Left ventricle myocardium inferior (tissue), 1 donor: ENCODE data around the gene ACBD4. TPM values are rescaled to one million over a fixed set of nuclear protein-coding genes. Genes with fewer than 3 reads are reported as not detected.

Experiments
- DNase-seq: peaks from one replicate; pipeline ENCODE4 v3.0.0-alpha.2; 2020
- H3K27ac ChIP-seq: fragments of 200-600 bp; replicated peaks from 2 replicates; pipeline ENCODE4 v1.8.0; 2021
- H3K27me3 ChIP-seq: fragments of 200-600 bp; 2 replicates; pipeline ENCODE4 v1.8.0; 2021; ENCODE audit warnings: low read depth
- H3K36me3 ChIP-seq: fragments of 200-600 bp; 2 replicates; pipeline ENCODE4 v1.8.0; 2021
- H3K4me1 ChIP-seq: fragments of 200-600 bp; 2 replicates; pipeline ENCODE4 v1.8.0; 2021
- H3K4me3 ChIP-seq: fragments of 200-600 bp; 2 replicates; pipeline ENCODE4 v1.8.0; 2021; ENCODE audit warnings: mild to moderate bottlenecking, moderate library complexity
- H3K9me3 ChIP-seq: fragments of 200-600 bp; replicated peaks from 2 replicates; pipeline ENCODE4 v1.8.0; 2021
- intact Hi-C: fragments of 100-400 bp; cut with micrococcal nuclease; formaldehyde crosslinking; loops from one replicate; pipeline ENCODE4 v1.11.0; 2022
- total RNA-seq: library from RNA; stranded (reverse); fragmentation: NEBNext Ultra II Directional; extraction: Animal tissue kit (Norgen Biotek cat#: 25700); gene quantifications from one replicate; pipeline ENCODE4 v1.2.1, GENCODE V29; 2021
- TF ChIP-seq, protein P1 (sequence below): fragments of 200-600 bp; IDR thresholded peaks from 2 replicates; pipeline ENCODE4 v1.8.0; 2021; ENCODE audit warnings: antibody characterized with exemption, mild to moderate bottlenecking, borderline replicate concordance
- donor health status: DM: no; HTN: yes; CAD: no; lungs with severe emphysema.

The ACBD4 gene
- total RNA-seq, 1 donor from 2014 or later = 6.4 TPM

DNA sequence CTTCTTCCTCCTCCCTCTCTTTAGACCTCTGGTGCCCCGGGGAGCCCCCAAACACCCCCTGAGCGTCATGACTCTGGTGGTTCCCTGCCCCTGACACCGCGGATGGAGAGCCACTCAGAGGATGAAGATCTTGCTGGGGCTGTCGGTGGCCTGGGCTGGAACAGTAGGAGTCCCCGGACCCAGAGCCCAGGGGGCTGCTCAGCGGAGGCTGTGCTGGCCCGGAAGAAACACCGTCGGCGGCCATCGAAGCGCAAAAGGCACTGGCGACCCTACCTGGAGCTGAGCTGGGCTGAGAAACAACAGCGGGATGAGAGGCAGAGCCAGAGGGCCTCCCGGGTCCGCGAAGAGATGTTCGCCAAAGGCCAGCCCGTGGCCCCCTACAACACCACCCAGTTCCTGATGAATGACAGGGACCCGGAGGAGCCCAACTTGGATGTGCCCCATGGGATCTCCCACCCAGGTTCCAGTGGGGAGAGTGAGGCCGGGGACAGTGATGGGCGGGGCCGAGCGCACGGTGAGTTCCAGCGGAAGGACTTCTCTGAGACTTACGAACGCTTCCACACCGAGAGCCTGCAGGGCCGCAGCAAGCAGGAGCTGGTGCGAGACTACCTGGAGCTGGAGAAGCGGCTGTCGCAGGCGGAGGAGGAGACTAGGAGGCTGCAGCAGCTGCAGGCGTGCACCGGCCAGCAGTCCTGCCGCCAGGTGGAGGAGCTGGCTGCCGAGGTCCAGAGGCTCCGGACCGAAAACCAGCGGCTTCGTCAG is 33.7 kb downstream of the ACBD4 start:
- no peaks in the 10 kb centered on the region for H3K36me3 ChIP-seq
- peaks cover 34% of the 10 kb centered on the region for H3K4me1 ChIP-seq
- TF ChIP-seq, protein P1, sequence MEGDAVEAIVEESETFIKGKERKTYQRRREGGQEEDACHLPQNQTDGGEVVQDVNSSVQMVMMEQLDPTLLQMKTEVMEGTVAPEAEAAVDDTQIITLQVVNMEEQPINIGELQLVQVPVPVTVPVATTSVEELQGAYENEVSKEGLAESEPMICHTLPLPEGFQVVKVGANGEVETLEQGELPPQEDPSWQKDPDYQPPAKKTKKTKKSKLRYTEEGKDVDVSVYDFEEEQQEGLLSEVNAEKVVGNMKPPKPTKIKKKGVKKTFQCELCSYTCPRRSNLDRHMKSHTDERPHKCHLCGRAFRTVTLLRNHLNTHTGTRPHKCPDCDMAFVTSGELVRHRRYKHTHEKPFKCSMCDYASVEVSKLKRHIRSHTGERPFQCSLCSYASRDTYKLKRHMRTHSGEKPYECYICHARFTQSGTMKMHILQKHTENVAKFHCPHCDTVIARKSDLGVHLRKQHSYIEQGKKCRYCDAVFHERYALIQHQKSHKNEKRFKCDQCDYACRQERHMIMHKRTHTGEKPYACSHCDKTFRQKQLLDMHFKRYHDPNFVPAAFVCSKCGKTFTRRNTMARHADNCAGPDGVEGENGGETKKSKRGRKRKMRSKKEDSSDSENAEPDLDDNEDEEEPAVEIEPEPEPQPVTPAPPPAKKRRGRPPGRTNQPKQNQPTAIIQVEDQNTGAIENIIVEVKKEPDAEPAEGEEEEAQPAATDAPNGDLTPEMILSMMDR = no peak
- no peak for DNase-seq
- intact Hi-C loops = no loop called here
- H3K27ac ChIP-seq = no peak overlapping the region
- no peaks in the 10 kb centered on the region for H3K27me3 ChIP-seq
- H3K9me3 ChIP-seq = no peaks in the 10 kb centered on the region
- no peak overlapping the region for H3K4me3 ChIP-seq

DNA sequence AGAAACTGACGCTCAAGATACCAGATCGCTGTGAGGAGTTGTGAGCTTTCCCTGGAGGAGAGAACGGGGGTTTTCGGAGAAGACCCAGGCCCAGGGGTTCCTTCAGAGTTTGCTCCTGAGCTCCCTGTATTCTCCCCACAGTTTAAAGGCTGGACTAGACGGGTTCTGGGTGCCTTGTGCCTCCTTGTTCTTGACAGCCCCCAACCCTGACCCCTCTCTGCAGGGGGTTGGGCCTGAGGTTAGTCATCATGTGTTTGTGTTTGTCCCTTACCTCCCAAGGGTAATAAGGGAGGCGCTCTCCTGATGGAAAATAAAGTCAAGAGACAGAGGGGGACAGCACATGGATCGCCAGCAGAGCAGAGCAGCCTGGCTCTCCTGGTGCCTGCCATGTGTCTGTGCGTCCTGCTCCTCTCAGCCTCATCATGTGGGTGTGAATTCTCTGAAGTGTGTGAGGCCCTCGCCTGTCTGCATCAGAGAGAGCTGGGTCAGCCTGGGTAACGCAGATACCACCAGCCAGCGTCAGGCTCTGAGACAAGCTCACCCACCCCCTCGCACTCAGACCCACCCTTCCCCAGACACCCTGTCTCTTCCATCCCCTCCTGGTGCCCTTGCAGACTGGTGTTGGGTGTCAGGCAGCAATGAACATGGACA is 34.9 kb downstream of the ACBD4 start:
- H3K27ac ChIP-seq = peak overlapping the region; percentile 84
- no peaks in the 10 kb centered on the region for H3K9me3 ChIP-seq
- TF ChIP-seq, protein P1 = no peak
- no peaks in the 10 kb centered on the region for H3K27me3 ChIP-seq
- H3K4me3 ChIP-seq = no peak overlapping the region
- DNase-seq = no peak
- peaks cover 34% of the 10 kb centered on the region for H3K4me1 ChIP-seq
- H3K36me3 ChIP-seq = no peaks in the 10 kb centered on the region
- intact Hi-C loops = no loop called here

DNA sequence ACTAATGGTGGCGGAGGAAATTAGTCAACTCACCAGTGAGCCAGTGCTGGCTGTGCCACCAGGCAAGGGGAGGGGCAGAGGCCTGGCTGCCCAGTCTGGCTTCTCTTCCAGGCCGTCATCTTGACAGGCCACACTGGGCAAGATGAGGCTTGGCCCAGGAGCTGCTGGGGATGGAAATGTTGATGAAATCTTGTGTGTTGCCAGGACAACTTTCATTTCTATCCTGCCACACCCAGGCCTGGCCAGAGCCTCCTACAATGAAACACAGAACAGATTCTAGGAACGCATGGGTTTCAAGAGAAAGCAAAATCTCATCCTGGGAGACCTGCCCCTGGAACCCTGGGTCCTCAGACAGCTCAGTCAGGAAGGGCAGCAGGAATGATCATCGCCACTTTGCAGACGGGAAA is 35.4 kb downstream of the ACBD4 start:
- H3K36me3 ChIP-seq = no peaks in the 10 kb centered on the region
- DNase-seq = peak; percentile 54
- intact Hi-C loops = no loop called here
- peak overlapping the region; percentile 56 for H3K4me3 ChIP-seq
- no peaks in the 10 kb centered on the region for H3K9me3 ChIP-seq
- peak overlapping the region; percentile 84 for H3K27ac ChIP-seq
- H3K4me1 ChIP-seq = peaks cover 34% of the 10 kb centered on the region
- H3K27me3 ChIP-seq = no peaks in the 10 kb centered on the region
- TF ChIP-seq, protein P1 = no peak

DNA sequence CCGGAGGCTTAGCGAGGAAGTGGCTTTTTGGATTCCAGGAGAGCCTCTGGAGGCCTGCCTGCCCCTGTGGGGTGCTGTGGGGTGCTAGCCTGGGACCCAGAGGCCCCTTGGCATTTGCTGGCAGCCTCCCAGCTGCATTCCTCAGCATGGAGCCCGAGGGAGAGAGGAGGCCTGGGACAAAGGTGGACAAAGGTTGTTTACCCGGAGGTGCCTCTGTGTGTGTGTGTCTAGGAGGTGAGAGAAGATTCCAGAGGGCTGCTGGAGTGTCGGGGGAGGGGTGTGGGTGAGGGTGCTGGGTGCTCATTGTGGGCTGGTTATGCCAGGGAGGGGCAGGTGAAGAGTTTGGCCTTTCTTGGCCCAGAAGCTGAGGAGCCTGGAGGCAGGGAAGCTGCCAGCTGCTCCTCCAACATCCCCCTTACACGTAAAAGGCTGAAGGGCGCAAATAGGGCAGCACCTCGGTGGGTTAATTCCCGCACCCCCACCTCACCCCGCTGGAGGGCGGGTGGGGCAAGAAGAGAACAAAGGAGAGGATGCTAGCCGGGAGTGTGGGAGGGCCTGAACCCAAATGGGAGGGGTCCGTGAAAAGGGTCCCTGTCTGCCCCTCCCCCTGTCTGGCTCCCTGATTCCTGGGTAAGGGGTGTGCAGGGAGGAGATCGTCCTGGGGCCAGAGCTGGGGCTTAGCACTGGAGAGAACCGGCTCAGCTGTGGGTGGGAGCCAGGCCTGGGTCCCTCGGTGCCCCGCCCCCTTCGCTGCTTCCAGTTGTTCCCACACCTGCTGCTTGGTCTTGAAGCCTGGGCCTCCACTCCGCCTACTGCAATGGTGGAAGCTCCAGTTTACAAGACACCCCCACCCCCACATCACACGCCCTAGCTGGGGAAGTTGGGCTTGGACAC is 36.1 kb downstream of the ACBD4 start:
- no peaks in the 10 kb centered on the region for H3K36me3 ChIP-seq
- H3K9me3 ChIP-seq = no peaks in the 10 kb centered on the region
- H3K4me1 ChIP-seq = peaks cover 34% of the 10 kb centered on the region
- peak overlapping the region; percentile 56 for H3K4me3 ChIP-seq
- TF ChIP-seq, protein P1 = no peak
- no peaks in the 10 kb centered on the region for H3K27me3 ChIP-seq
- intact Hi-C loops = no loop called here
- H3K27ac ChIP-seq = peak overlapping the region; percentile 84
- DNase-seq = no peak

DNA sequence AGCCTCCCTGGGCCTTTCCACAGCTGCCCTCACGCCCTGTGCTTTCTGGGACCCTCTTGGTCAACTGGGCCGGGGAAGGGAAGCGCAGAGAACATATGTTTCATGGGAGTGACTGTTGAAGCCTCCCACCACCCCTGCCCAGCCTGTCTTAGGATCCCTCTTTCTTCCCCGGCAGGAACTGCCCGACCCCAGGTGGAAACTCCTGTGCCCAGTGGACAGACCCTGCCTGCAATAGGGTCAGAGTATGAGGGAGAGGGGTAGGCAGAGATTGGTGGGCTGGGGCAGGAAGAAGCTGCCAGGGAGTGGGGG is 36.7 kb downstream of the ACBD4 start:
- Histone ChIP-seq H3K4me1 (peaks cover 34% of the 10 kb centered on the region), H3K27me3 (no peaks in the 10 kb centered on the region), H3K27ac (peak overlapping the region; percentile 84), H3K4me3 (peak overlapping the region; percentile 56), H3K36me3 (no peaks in the 10 kb centered on the region), H3K9me3 (no peaks in the 10 kb centered on the region)
- no peak for DNase-seq
- TF ChIP-seq, protein P1 = no peak
- intact Hi-C loops = no loop called here
